ENCODE results near the gene TMEM233. TPM values are rescaled to one million over a fixed set of nuclear protein-coding genes. Genes with fewer than 3 reads are reported as not detected.

Gene TMEM233
- under 1 TPM in 3 of 4 donors, not detected in 1; 0.13 to 0.19 (median 0.15) TPM for total RNA-seq

- WGBS, 2 donors, result 7 to 8% methylated on average over 21 to 33 of the region's 48 CpGs
- Histone ChIP-seq H3K36me3 (no peaks in the 10 kb centered on the region), H3K27me3 (peaks cover 0 to 73% (median 5%) of the 10 kb centered on the region in 4 donors), H3K4me1 (peaks cover 0 to 12% (median 0%) of the 10 kb centered on the region in 3 donors), H3K4me3 (peak within 1 kb of the TSS in 3 of 4 donors; percentile 7 to 53 (median 35)), H3K27ac (no peak within 1 kb of the TSS), H3K9me3 (no peaks in the 10 kb centered on the region)
- no peak for DNase-seq
- TF ChIP-seq CTCF (IDR thresholded peaks at IDR 0.05) (no peak), POLR2A (IDR thresholded peaks at IDR 0.05) (no peak)
- intact Hi-C loops (cut with DNase I), result no loop called here
Measured at GRCh38 chr12:119593578-119594398, at the start of gene TMEM233. TSS of gene TMEM233 (plus strand) at chr12:119593774. CDS start at chr12:119593849, 75 bp downstream.

- no peak overlapping the region for H3K4me3 ChIP-seq
- intact Hi-C loops (cut with DNase I), result loop anchor here (10.0 kb wide), 1 partner anchor 1140 kb away; no protein-coding TSS in a partner anchor
- TF ChIP-seq POLR2A (IDR thresholded peaks at IDR 0.05) (no peak), CTCF (IDR thresholded peaks at IDR 0.05) (peak; percentile 64 to 88 (median 83))
- H3K27ac ChIP-seq, result no peak overlapping the region
- no peak for DNase-seq
- H3K9me3 ChIP-seq, result no peaks in the 10 kb centered on the region
- H3K4me1 ChIP-seq, result no peaks in the 10 kb centered on the region
- H3K36me3 ChIP-seq, result no peaks in the 10 kb centered on the region
- WGBS, 2 donors, result 34 to 43% methylated on average over 9 of the region's 9 CpGs
- H3K27me3 ChIP-seq, result peaks cover 0 to 16% (median 0%) of the 10 kb centered on the region in 4 donors
Measured at GRCh38 chr12:119544765-119545625, 48.6 kb upstream of the TMEM233 start.

GRCh38 chr12:119546340-119546739 lies 47.2 kb upstream of the TMEM233 start:
- no peaks in the 10 kb centered on the region for H3K36me3 ChIP-seq
- peaks cover 0 to 16% (median 0%) of the 10 kb centered on the region in 4 donors for H3K27me3 ChIP-seq
- no peak overlapping the region for H3K4me3 ChIP-seq
- no peak for DNase-seq
- no peak overlapping the region for H3K27ac ChIP-seq
- H3K9me3 ChIP-seq, result no peaks in the 10 kb centered on the region
- TF ChIP-seq POLR2A (IDR thresholded peaks at IDR 0.05) (no peak), CTCF (IDR thresholded peaks at IDR 0.05) (no peak)
- no peaks in the 10 kb centered on the region for H3K4me1 ChIP-seq
- intact Hi-C loops (cut with DNase I), result loop anchor here (10.0 kb wide), 1 partner anchor 1142 kb away; no protein-coding TSS in a partner anchor

GRCh38 chr12:119547001-119547400 lies 46.6 kb upstream of the TMEM233 start:
- 20 to 25% methylated on average over 1 of the region's 1 CpG for WGBS, 2 donors
- H3K4me3 ChIP-seq, result no peak overlapping the region
- no peaks in the 10 kb centered on the region for H3K9me3 ChIP-seq
- peaks cover 0 to 16% (median 0%) of the 10 kb centered on the region in 4 donors for H3K27me3 ChIP-seq
- TF ChIP-seq POLR2A (IDR thresholded peaks at IDR 0.05) (no peak), CTCF (IDR thresholded peaks at IDR 0.05) (no peak)
- DNase-seq, result no peak
- no peaks in the 10 kb centered on the region for H3K36me3 ChIP-seq
- H3K27ac ChIP-seq, result no peak overlapping the region
- intact Hi-C loops (cut with DNase I), result loop anchor here (10.0 kb wide), 1 partner anchor 1142 kb away; no protein-coding TSS in a partner anchor
- no peaks in the 10 kb centered on the region for H3K4me1 ChIP-seq

Data from esophagus squamous epithelium (tissue), 5 donors.